Transverse colon (tissue), 3 donors: ENCODE measurements around the gene ZFPM1.

Source experiments
- EP300 ChIP-seq: sonication (generic); formaldehyde crosslinking; IDR thresholded peaks from one replicate; pipeline ENCODE4 v1.6.1; 2017; ENCODE audit warnings: antibody characterized with exemption, low read depth
- POLR2A ChIP-seq: fragments of 450-650 bp; IDR thresholded peaks from one replicate; pipeline ENCODE4 v1.6.1; 2016; ENCODE audit warnings: antibody characterized with exemption, mild to moderate bottlenecking, moderate library complexity
- TF ChIP-seq, protein P1 (sequence below), 5 experiments: fragments of 200-600 bp in 3 of 5; fragments of 450-650 bp in 2 of 5; sonication (generic) in 3 of 5; IDR thresholded peaks; 1 replicate in 2 of 5; 2 replicates in 3 of 5; pipeline ENCODE4 v1.5.1; 2016 to 2017; ENCODE audit warnings: antibody characterized with exemption in 5 of 5, inconsistent platforms in 3 of 5, mild to moderate bottlenecking in 2 of 5, moderate library complexity in 1 of 5

DNA sequence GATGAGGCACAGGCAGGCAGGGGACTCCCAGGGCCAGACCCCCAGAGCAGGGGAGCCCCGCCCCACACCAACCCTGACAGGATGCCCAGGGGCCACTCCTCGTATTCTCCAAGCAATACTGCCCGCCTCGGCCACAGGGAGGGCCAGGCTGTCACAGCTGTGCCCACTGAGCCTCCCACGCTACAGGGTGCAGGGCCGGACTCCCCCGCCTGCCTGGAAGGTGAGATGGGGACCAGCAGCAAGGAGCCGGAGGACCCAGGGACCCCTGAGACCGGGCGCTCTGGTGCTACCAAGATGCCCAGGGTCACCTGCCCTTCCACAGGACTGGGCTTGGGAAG is 18.8 kb upstream of the ZFPM1 start:
- TF ChIP-seq, protein P1, sequence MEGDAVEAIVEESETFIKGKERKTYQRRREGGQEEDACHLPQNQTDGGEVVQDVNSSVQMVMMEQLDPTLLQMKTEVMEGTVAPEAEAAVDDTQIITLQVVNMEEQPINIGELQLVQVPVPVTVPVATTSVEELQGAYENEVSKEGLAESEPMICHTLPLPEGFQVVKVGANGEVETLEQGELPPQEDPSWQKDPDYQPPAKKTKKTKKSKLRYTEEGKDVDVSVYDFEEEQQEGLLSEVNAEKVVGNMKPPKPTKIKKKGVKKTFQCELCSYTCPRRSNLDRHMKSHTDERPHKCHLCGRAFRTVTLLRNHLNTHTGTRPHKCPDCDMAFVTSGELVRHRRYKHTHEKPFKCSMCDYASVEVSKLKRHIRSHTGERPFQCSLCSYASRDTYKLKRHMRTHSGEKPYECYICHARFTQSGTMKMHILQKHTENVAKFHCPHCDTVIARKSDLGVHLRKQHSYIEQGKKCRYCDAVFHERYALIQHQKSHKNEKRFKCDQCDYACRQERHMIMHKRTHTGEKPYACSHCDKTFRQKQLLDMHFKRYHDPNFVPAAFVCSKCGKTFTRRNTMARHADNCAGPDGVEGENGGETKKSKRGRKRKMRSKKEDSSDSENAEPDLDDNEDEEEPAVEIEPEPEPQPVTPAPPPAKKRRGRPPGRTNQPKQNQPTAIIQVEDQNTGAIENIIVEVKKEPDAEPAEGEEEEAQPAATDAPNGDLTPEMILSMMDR (IDR thresholded peaks at IDR 0.05): no peak
- TF ChIP-seq EP300 (no peak), POLR2A (no peak)
